HCT116 (cell line): ENCODE results near the gene ALG8. TPM values are rescaled to one million over a fixed set of nuclear protein-coding genes. Genes with fewer than 3 reads are reported as not detected.

Experiments
- ATAC-seq: fragments of 200-7000 bp; cut with Tn5 transposase; 2 replicates; pipeline ENCODE4 v1.9.1; 2020; ENCODE audit warnings: mild to moderate bottlenecking, moderate library complexity
- BruUV-seq: library from RNA; stranded (reverse); fragments of 400-500 nt; replicated peaks from 2 replicates; lab custom pipeline; 2021; lab: Mats Ljungman, UMichigan
- CTCF ChIA-PET: fragments of 300-600 bp; sonication (Branson Sonifier 250); formaldehyde crosslinking; loops from one replicate; lab custom pipeline; 2021; ENCODE audit warnings: antibody characterized with exemption; lab: Charles Lee
- POLR2A ChIA-PET: fragments of 300-600, 350-600 bp; sonication (Branson Sonifier 250); formaldehyde crosslinking; loops from one replicate; lab custom pipeline; 2021; ENCODE audit warnings: antibody characterized with exemption; lab: Charles Lee
- RAD21 ChIA-PET, 2 experiments: fragments of 300-600 bp; sonication (Branson Sonifier 250); formaldehyde crosslinking; loops; one replicate each; lab custom pipeline; 2023; ENCODE audit warnings: low total read pairs in 2 of 2; ENCODE audit not compliant: uncharacterized antibody in 2 of 2, unreplicated experiment in 2 of 2, low non-redundant PET in 1 of 2; lab: Charles Lee
- DNase-seq: peaks from one replicate; pipeline ENCODE4 v3.0.0-alpha.2; 2010; ENCODE audit warnings: low read depth, low spot score
- H2AFZ ChIP-seq: fragments of 200-600 bp; shearing (Covaris generic), sonication (generic); 2 replicates; pipeline ENCODE4 v1.6.1; 2017; ENCODE audit warnings: low read depth, mixed run types, mixed read lengths, antibody characterized with exemption, low read length; ENCODE audit not compliant: poor library complexity, severe bottlenecking
- H3K27ac ChIP-seq: 2 replicates; pipeline ENCODE4 v1.5.1; 2012; ENCODE audit warnings: low read depth, low read length
- H3K27me3 ChIP-seq: fragments of 200-600 bp; sonication (generic); 2 replicates; pipeline ENCODE4 v1.6.1; 2016; ENCODE audit warnings: mixed run types, low read length, mixed read lengths; ENCODE audit not compliant: insufficient read depth
- H3K36me3 ChIP-seq, 2 experiments: fragments of 200-500 bp in 1 of 2; fragments of 200-600 bp in 1 of 2; sonication (Bioruptor generic) in 1 of 2; sonication (generic) in 1 of 2; 2 replicates each; pipeline versions ENCODE4 v1.5.1 to v1.6.1; 2014 to 2016; ENCODE audit warnings: low read length in 2 of 2, inconsistent platforms in 1 of 2, mixed read lengths in 1 of 2, mixed run types in 1 of 2; ENCODE audit not compliant: insufficient read depth in 2 of 2, control insufficient read depth in 1 of 2
- H3K4me1 ChIP-seq, 2 experiments: fragments of 200-600 bp in 1 of 2; sonication (generic) in 1 of 2; 2 replicates each; pipeline versions ENCODE4 v1.5.1 to v1.6.1; 2012 to 2017; ENCODE audit warnings: low read length in 2 of 2, inconsistent platforms in 1 of 2, mild to moderate bottlenecking in 1 of 2, mixed read lengths in 1 of 2, mixed run types in 1 of 2, moderate library complexity in 1 of 2; ENCODE audit not compliant: insufficient read depth in 2 of 2, control insufficient read depth in 1 of 2
- H3K4me2 ChIP-seq: fragments of 200-600 bp; sonication (generic); 2 replicates; pipeline ENCODE4 v1.6.1; 2017; ENCODE audit warnings: mixed run types, low read length, mixed read lengths
- H3K4me3 ChIP-seq, 2 experiments: fragments of 200-600 bp in 1 of 2; sonication (generic) in 1 of 2; replicated peaks in 1 of 2; 2 replicates each; pipeline ENCODE4 v1.5.1; 2011 to 2016; ENCODE audit warnings: low read length in 2 of 2, control low read depth in 1 of 2, low read depth in 1 of 2, mild to moderate bottlenecking in 1 of 2, mixed read lengths in 1 of 2, mixed run types in 1 of 2
- H3K79me2 ChIP-seq: fragments of 200-600 bp; sonication (generic); 2 replicates; pipeline ENCODE4 v1.6.1; 2017; ENCODE audit warnings: mild to moderate bottlenecking, mixed run types, low read length, moderate library complexity, mixed read lengths; ENCODE audit not compliant: insufficient read depth
- H3K9ac ChIP-seq: fragments of 200-600 bp; sonication (generic); 2 replicates; pipeline ENCODE4 v1.6.1; 2016; ENCODE audit warnings: low read length, mixed read lengths
- H3K9me2 ChIP-seq: fragments of 200-600 bp; sonication (generic), shearing (Covaris generic); 2 replicates; pipeline ENCODE4 v1.6.1; 2017; ENCODE audit warnings: mixed run types, mild to moderate bottlenecking, moderate library complexity; ENCODE audit not compliant: insufficient read depth
- H3K9me3 ChIP-seq, 2 experiments: fragments of 200-500 bp in 1 of 2; fragments of 200-600 bp in 1 of 2; sonication (Bioruptor generic) in 1 of 2; sonication (generic) in 1 of 2; 2 replicates each; pipeline ENCODE4 v1.6.1; 2014 to 2017; ENCODE audit warnings: low read length in 2 of 2, mixed read lengths in 2 of 2, inconsistent platforms in 1 of 2, low read depth in 1 of 2, mild to moderate bottlenecking in 1 of 2, mixed run types in 1 of 2, moderate library complexity in 1 of 2; ENCODE audit not compliant: control insufficient read depth in 1 of 2, insufficient read depth in 1 of 2
- H4K20me1 ChIP-seq: fragments of 200-600 bp; sonication (generic), shearing (Covaris generic); 2 replicates; pipeline ENCODE4 v1.6.1; 2017; ENCODE audit warnings: mixed run types, mild to moderate bottlenecking, moderate library complexity; ENCODE audit not compliant: insufficient read depth
- CBX3 ChIP-seq: IDR thresholded peaks from 2 replicates; pipeline ENCODE4 v1.6.1; 2012; ENCODE audit warnings: low read depth
- CEBPB ChIP-seq: IDR thresholded peaks from 2 replicates; pipeline ENCODE4 v1.6.1; 2012; ENCODE audit warnings: low read depth
- EGR1 ChIP-seq: IDR thresholded peaks from 2 replicates; pipeline ENCODE4 v1.6.1; 2012; ENCODE audit warnings: low read depth
- ELF1 ChIP-seq: IDR thresholded peaks from 2 replicates; pipeline ENCODE4 v1.6.1; 2012; ENCODE audit warnings: low read depth, borderline replicate concordance
- EZH2 ChIP-seq: fragments of 200-600 bp; sonication (generic); IDR thresholded peaks from 2 replicates; pipeline ENCODE4 v1.6.1; 2017; ENCODE audit warnings: antibody characterized with exemption, mixed run types
- EZH2phosphoT487 ChIP-seq: fragments of 200-600 bp; IDR thresholded peaks from 2 replicates; pipeline ENCODE4 v1.6.1; 2018; ENCODE audit warnings: antibody characterized with exemption, borderline replicate concordance
- FOSL1 ChIP-seq: IDR thresholded peaks from 2 replicates; pipeline ENCODE4 v1.6.1; 2012; ENCODE audit warnings: low read depth
- JUND ChIP-seq: IDR thresholded peaks from 2 replicates; pipeline ENCODE4 v1.6.1; 2012
- POLR2A ChIP-seq: IDR thresholded peaks from 2 replicates; pipeline ENCODE4 v1.7.0; 2011; ENCODE audit warnings: borderline replicate concordance; ENCODE audit not compliant: insufficient read depth, insufficient read length; ENCODE audit errors: extremely low read depth
- POLR2AphosphoS5 ChIP-seq: IDR thresholded peaks from 2 replicates; pipeline ENCODE4 v1.6.1; 2011; ENCODE audit warnings: mild to moderate bottlenecking, low read depth, low read length, moderate library complexity
- SP1 ChIP-seq: IDR thresholded peaks from 2 replicates; pipeline ENCODE4 v1.6.1; 2012; ENCODE audit warnings: low read depth
- SRF ChIP-seq: IDR thresholded peaks from 2 replicates; pipeline ENCODE4 v1.6.1; 2012; ENCODE audit warnings: low read depth
- TCF7L2 ChIP-seq: IDR thresholded peaks from 2 replicates; pipeline ENCODE4 v1.7.0; 2011; ENCODE audit warnings: borderline replicate concordance, inconsistent platforms; ENCODE audit not compliant: insufficient read depth, insufficient read length; ENCODE audit errors: extremely low read depth
- YY1 ChIP-seq: IDR thresholded peaks from 2 replicates; pipeline ENCODE4 v1.6.1; 2011; ENCODE audit warnings: low read length, low read depth, moderate library complexity, mild to moderate bottlenecking; ENCODE audit not compliant: insufficient replicate concordance; ENCODE audit errors: extremely low read depth
- ZNF274 ChIP-seq: fragments of 200-500 bp; sonication (Bioruptor generic); IDR thresholded peaks from 2 replicates; pipeline ENCODE4 v1.6.1; 2014; ENCODE audit warnings: mild to moderate bottlenecking, low read depth, low read length, inconsistent platforms
- intact Hi-C: fragments of 100-400 bp; cut with micrococcal nuclease; formaldehyde crosslinking; loops from 2 replicates; pipeline ENCODE4 v1.10.0; 2022
- total RNA-seq: library from RNA; stranded (reverse); gene quantifications from one replicate; pipeline ENCODE4 v1.2.1, GENCODE V29; 2021; ENCODE audit not compliant: unreplicated experiment
- TF ChIP-seq, protein P1 (sequence below), 3 experiments: fragments of 200-600 bp in 1 of 3; sonication (generic) in 1 of 3; IDR thresholded peaks in 2 of 3; conservative IDR thresholded peaks in 1 of 3; 2 replicates each; pipeline ENCODE4 v1.5.1; 2012 to 2017; ENCODE audit warnings: low read depth in 2 of 3, low read length in 2 of 3, antibody characterized with exemption in 1 of 3, borderline replicate concordance in 1 of 3, control low read depth in 1 of 3, mild to moderate bottlenecking in 1 of 3, mixed read lengths in 1 of 3, mixed run types in 1 of 3, moderate library complexity in 1 of 3; ENCODE audit not compliant: insufficient read depth in 1 of 3
- TF ChIP-seq, protein P2 (sequence below): IDR thresholded peaks from 2 replicates; pipeline ENCODE4 v1.6.1; 2011; ENCODE audit warnings: mild to moderate bottlenecking, low read length, moderate library complexity; ENCODE audit not compliant: insufficient replicate concordance; ENCODE audit errors: extremely low read depth

ALG8 gene
- total RNA-seq, 1 experiment from 2014 or later, result 50.1 TPM

DNA sequence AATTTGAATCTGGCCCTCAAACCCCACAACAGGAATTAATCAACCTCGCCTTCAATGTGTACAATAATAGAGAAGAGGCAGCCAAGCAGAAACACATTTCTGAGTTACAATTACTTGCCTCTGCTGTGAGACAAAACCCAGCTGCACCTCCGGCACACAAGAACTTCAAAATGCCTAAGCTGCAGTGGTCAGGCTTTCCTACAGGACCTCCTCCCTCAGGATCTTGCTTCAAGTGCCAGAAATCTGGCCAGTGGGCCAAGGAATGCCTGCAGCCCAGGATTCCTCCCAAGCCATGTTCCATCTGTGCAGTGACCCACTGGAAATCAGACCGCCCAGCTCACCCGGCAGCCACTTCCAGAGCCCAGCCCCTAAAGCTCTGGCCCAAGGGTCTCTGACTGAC, 56.4 kb downstream of the ALG8 start:
- Histone ChIP-seq H3K27me3 (no peaks in the 10 kb centered on the region), H3K4me3 (no peak overlapping the region), H3K9ac (no peak overlapping the region), H3K79me2 (peaks cover 17% of the 10 kb centered on the region), H3K4me2 (no peak overlapping the region), H3K9me2 (no peaks in the 10 kb centered on the region), H3K4me1 (peaks cover 0 to 14% of the 10 kb centered on the region in 2 experiments; a peak in 3 of 4 replicates), H3K9me3 (no peaks in the 10 kb centered on the region), H3K36me3 (no peaks in the 10 kb centered on the region), H3K27ac (no peak overlapping the region), H4K20me1 (no peaks in the 10 kb centered on the region), H2AFZ (no peak overlapping the region)
- ATAC-seq (no peak), DNase-seq (no peak)
- TF ChIP-seq YY1, result no peak
- TF ChIP-seq, protein P1, sequence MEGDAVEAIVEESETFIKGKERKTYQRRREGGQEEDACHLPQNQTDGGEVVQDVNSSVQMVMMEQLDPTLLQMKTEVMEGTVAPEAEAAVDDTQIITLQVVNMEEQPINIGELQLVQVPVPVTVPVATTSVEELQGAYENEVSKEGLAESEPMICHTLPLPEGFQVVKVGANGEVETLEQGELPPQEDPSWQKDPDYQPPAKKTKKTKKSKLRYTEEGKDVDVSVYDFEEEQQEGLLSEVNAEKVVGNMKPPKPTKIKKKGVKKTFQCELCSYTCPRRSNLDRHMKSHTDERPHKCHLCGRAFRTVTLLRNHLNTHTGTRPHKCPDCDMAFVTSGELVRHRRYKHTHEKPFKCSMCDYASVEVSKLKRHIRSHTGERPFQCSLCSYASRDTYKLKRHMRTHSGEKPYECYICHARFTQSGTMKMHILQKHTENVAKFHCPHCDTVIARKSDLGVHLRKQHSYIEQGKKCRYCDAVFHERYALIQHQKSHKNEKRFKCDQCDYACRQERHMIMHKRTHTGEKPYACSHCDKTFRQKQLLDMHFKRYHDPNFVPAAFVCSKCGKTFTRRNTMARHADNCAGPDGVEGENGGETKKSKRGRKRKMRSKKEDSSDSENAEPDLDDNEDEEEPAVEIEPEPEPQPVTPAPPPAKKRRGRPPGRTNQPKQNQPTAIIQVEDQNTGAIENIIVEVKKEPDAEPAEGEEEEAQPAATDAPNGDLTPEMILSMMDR (IDR thresholded peaks at IDR 0.05 in 2 of 3, conservative IDR thresholded peaks at IDR 0.05 in 1 of 3; ENCODE audit: borderline replicate concordance in 1 of 3, insufficient read depth in 1 of 3, low read depth in 2 of 3, low read length in 2 of 3), result no peak
- no peak for TF ChIP-seq POLR2AphosphoS5
- TF ChIP-seq JUND, result no peak
- no peak for TF ChIP-seq CEBPB
- no peak for TF ChIP-seq EZH2phosphoT487
- no peak for TF ChIP-seq FOSL1
- TF ChIP-seq TCF7L2, result no peak
- no peak for TF ChIP-seq SP1
- no peak for TF ChIP-seq ELF1
- no peak for TF ChIP-seq EZH2
- TF ChIP-seq POLR2A, result no peak
- no peak for TF ChIP-seq CBX3
- TF ChIP-seq ZNF274, result no peak
- no peak for TF ChIP-seq SRF
- TF ChIP-seq EGR1, result no peak
- TF ChIP-seq, protein P2, sequence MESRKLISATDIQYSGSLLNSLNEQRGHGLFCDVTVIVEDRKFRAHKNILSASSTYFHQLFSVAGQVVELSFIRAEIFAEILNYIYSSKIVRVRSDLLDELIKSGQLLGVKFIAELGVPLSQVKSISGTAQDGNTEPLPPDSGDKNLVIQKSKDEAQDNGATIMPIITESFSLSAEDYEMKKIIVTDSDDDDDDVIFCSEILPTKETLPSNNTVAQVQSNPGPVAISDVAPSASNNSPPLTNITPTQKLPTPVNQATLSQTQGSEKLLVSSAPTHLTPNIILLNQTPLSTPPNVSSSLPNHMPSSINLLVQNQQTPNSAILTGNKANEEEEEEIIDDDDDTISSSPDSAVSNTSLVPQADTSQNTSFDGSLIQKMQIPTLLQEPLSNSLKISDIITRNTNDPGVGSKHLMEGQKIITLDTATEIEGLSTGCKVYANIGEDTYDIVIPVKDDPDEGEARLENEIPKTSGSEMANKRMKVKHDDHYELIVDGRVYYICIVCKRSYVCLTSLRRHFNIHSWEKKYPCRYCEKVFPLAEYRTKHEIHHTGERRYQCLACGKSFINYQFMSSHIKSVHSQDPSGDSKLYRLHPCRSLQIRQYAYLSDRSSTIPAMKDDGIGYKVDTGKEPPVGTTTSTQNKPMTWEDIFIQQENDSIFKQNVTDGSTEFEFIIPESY, result no peak
- BruUV-seq, result no TSS peak
- CTCF ChIA-PET, result no interaction called here
- POLR2A ChIA-PET, result no interaction called here
- RAD21 ChIA-PET, result no interaction called here
- intact Hi-C loops, result no loop called here
